ENCODE results near the gene AMER2. TPM values are rescaled to one million over a fixed set of nuclear protein-coding genes. Genes with fewer than 3 reads are reported as not detected.

The AMER2 gene
- total RNA-seq, 1 donor from 2014 or later = not detected

DNA sequence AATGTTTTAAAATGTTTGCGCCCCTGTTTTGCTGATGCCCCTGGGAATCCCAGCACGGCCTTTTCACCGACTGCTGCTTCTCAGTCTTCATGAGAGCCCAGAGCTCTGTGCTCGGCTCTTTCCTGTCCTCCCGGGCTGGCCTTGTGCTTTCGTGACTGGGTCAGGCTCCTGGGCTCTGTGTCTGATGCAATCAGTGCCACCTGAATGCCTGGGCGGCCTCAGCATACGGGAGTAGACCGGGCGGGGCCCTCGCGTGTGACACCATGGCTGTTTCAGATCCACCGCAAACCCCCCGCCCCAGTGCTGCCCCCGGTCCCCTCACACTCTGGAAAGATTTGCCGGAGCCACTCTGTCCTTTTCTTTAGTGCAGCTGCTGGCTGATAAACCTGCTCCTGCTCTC lies 54.8 kb downstream of the AMER2 start:
- H3K27ac Mint-ChIP-seq = no peak overlapping the region
- ChIA-PET CTCF (interaction anchor here (0.6 kb wide), 1 partner anchor 503 kb away, joined by 3 read pairs; no protein-coding TSS in a partner anchor), POLR2A (no interaction called here)
- H3K27me3 Mint-ChIP-seq = peaks cover 28% of the 10 kb centered on the region
- TF ChIP-seq, protein P1, sequence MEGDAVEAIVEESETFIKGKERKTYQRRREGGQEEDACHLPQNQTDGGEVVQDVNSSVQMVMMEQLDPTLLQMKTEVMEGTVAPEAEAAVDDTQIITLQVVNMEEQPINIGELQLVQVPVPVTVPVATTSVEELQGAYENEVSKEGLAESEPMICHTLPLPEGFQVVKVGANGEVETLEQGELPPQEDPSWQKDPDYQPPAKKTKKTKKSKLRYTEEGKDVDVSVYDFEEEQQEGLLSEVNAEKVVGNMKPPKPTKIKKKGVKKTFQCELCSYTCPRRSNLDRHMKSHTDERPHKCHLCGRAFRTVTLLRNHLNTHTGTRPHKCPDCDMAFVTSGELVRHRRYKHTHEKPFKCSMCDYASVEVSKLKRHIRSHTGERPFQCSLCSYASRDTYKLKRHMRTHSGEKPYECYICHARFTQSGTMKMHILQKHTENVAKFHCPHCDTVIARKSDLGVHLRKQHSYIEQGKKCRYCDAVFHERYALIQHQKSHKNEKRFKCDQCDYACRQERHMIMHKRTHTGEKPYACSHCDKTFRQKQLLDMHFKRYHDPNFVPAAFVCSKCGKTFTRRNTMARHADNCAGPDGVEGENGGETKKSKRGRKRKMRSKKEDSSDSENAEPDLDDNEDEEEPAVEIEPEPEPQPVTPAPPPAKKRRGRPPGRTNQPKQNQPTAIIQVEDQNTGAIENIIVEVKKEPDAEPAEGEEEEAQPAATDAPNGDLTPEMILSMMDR (IDR thresholded peaks at IDR 0.05) = no peak
- peaks cover 4% of the 10 kb centered on the region for H3K4me1 Mint-ChIP-seq
- peaks cover 6% of the 10 kb centered on the region for H3K9me3 Mint-ChIP-seq
- no peaks in the 10 kb centered on the region for H3K36me3 Mint-ChIP-seq (ENCODE audit: low read depth)
- ATAC-seq (ENCODE audit: low read depth) (no peak), DNase-seq (no peak)
- intact Hi-C loops (cut with micrococcal nuclease) = no loop called here
- H3K4me3 Mint-ChIP-seq = no peak overlapping the region

DNA sequence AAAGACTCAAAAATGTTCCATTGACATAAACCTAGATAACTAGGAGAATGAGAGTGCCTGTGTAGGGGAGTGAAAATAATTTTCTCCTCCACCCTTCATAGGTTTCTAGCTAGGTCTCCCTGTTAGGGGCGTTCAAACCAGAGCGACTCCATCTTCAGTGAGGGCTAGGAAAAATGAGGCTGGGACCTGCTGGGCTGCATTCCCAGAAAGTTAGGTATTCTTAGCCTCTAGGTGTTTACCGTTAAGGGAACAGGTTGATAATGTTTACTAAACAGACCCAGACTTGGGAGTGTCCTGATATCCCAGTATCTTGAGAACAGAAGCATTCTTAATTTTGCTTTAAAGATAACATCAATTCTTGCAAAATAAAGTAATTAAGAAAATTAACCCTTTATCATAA lies 56.0 kb downstream of the AMER2 start:
- CTCF ChIA-PET = no interaction called here
- H3K27ac Mint-ChIP-seq = no peak overlapping the region
- intact Hi-C loops (cut with micrococcal nuclease) = no loop called here
- ATAC-seq (ENCODE audit: low read depth) (no peak), DNase-seq (no peak)
- peaks cover 4% of the 10 kb centered on the region for H3K4me1 Mint-ChIP-seq
- no peaks in the 10 kb centered on the region for H3K9me3 Mint-ChIP-seq
- POLR2A ChIA-PET = no interaction called here
- peaks cover 29% of the 10 kb centered on the region for H3K27me3 Mint-ChIP-seq
- no peak overlapping the region for H3K4me3 Mint-ChIP-seq
- no peaks in the 10 kb centered on the region for H3K36me3 Mint-ChIP-seq (ENCODE audit: low read depth)
- TF ChIP-seq, protein P1 (IDR thresholded peaks at IDR 0.05) = no peak

DNA sequence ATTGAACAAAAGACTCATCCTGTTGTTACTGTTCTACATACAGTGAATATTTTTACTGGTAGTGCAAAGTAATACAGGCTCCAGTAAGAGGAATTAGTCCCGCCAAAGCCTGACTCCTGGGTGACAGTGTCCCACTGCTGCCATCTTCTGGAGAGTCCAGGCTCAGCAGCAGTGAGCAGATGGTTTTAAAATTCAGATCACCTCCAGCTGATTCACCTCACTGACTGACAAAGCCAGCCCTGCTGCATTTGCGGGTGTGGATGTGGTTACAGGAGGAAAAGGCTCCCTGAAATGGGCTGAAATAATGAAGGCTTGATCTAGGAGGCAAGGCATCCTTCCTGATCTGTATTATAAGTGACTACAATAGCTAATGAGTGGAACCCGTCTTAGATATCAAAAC lies 57.9 kb downstream of the AMER2 start:
- ATAC-seq (ENCODE audit: low read depth) = peak; percentile 67
- TF ChIP-seq, protein P1 (IDR thresholded peaks at IDR 0.05) = no peak
- H3K27me3 Mint-ChIP-seq = peaks cover 26% of the 10 kb centered on the region
- no peak overlapping the region for H3K4me3 Mint-ChIP-seq
- H3K9me3 Mint-ChIP-seq = no peaks in the 10 kb centered on the region
- no peak overlapping the region for H3K27ac Mint-ChIP-seq
- H3K4me1 Mint-ChIP-seq = peaks cover 4% of the 10 kb centered on the region
- intact Hi-C loops (cut with micrococcal nuclease) = loop anchor here (1.0 kb wide), 2 partner anchors 109 to 119 kb away; no protein-coding TSS in a partner anchor
- peak; percentile 31 for DNase-seq
- ChIA-PET POLR2A (no interaction called here), CTCF (interaction anchor here (1.0 to 1.3 kb wide), 3 partner anchors 28 to 119 kb away, joined by 3 to 4 read pairs (median 3); no protein-coding TSS in a partner anchor)
- H3K36me3 Mint-ChIP-seq (ENCODE audit: low read depth) = no peaks in the 10 kb centered on the region

DNA sequence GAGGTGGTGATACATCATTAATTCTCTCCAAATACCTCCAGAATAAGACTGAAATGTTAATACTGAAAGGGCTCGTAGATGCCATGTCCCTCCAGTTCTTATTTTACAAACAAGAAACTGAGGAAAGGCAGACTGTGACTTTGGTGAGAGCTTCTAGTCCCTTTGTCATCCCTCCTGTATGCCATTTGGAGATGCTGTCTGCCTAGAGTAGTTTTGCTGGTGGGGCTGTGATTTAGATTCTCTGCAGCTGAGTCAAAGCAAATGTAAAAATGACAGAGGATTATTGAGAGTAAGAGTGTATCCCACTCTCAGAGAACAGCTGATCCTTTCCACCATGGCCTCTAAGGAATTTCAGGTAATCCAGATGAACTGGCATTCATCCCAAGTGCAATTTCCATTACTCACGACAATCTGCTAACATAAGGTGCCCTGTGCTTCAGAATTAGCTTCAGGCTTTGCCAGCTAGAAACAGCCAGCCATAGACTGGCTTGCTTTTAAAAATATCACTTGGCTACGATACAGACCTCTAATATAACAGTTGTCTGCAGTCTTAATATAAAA lies 59.3 kb downstream of the AMER2 start:
- H3K36me3 Mint-ChIP-seq (ENCODE audit: low read depth) = no peaks in the 10 kb centered on the region
- H3K27me3 Mint-ChIP-seq = peaks cover 15% of the 10 kb centered on the region
- ATAC-seq (ENCODE audit: low read depth) (no peak), DNase-seq (no peak)
- no peak overlapping the region for H3K27ac Mint-ChIP-seq
- H3K9me3 Mint-ChIP-seq = no peaks in the 10 kb centered on the region
- CTCF ChIA-PET = interaction anchor here (0.9 to 1.5 kb wide), 2 partner anchors 29 to 33 kb away, joined by 3 read pairs; no protein-coding TSS in a partner anchor
- H3K4me3 Mint-ChIP-seq = no peak overlapping the region
- TF ChIP-seq, protein P1 (IDR thresholded peaks at IDR 0.05) = no peak
- peaks cover 2% of the 10 kb centered on the region for H3K4me1 Mint-ChIP-seq
- POLR2A ChIA-PET = no interaction called here
- intact Hi-C loops (cut with micrococcal nuclease) = no loop called here

Other genes starting within 250 kb of the AMER2 start
- gene PABPC3, start 76.2 kb downstream of the AMER2 start, total RNA-seq = 0.35 and 0.46 TPM in 2 replicates
- 18.3 and 19.8 TPM in 2 replicates for gene MTMR6, start 115.2 kb upstream of the AMER2 start, total RNA-seq
- 44.8 and 48.4 TPM in 2 replicates for gene NUP58, start 129.3 kb upstream of the AMER2 start, total RNA-seq
- not detected in 2 replicates for gene ATP8A2, start 199.7 kb upstream of the AMER2 start, total RNA-seq

All from activated B cell treated with CpG ODN at 0.5 μM for 24 hours (primary cell).